ENCODE data around the gene IRGC.

The IRGC gene

DNA sequence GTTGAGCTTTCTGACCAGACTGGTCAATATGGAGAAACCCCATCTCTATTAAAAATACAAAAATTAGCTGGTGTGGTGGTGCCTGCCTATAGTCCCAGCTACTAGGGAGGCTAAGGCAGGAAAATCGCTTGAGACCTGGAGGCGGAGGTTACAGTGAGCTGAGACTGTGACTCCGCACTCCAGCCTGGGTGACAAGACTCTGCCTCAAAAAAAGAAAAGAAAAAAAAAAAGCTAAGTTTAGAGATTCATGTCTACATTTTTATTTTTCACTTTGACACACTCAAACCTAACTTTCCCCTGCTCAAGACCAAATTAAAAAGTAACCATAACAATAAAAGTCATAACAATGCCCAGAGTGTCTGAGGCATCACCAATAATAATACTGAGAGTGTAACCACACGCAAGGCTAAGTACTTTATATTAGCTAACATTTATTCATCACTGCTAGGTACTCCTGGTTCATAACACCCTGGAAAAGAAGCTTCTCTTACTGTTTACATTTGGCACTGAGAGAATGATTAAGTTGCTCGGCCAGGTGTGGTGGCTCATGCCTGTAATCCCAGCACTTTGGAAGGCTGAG, 5.7 kb downstream of the IRGC start:
- Histone ChIP-seq H3K27ac (ENCODE audit: insufficient read depth, low read depth, low read length, poor library complexity, severe bottlenecking) (no peak overlapping the region), H3K27me3 (ENCODE audit: control insufficient read depth, insufficient read depth, low read length, poor library complexity, severe bottlenecking) (no peaks in the 10 kb centered on the region), H3K4me1 (ENCODE audit: control insufficient read depth, insufficient read depth, low read length) (no peaks in the 10 kb centered on the region), H3K36me3 (ENCODE audit: control insufficient read depth, insufficient read depth, low read length) (no peaks in the 10 kb centered on the region), H3K9me3 (ENCODE audit: control insufficient read depth, low read length) (no peaks in the 10 kb centered on the region), H3K4me3 (ENCODE audit: insufficient read depth, low read depth, low read length) (no peak overlapping the region)
- WGBS, 2 experiments, result 88 to 92% methylated on average over 5 of the region's 5 CpGs

DNA sequence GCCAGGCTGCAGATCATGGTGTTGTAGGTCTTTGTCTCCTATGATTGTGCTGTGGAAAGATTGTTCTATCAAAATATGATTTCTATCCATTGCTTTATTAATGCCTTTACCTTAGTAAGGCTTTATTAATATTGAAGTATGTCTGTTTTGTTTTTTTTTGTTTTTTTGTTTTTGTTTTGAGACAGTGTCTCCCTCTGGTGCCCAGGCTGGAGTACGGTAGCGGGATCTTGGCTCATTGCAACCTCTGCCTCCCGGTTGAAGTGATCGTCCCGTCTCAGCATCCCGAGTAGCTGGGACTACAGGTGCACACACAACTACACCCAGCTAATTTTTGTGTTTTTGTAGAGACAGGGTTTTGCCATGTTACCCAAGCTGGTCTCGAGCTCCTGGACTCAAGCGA, 7.7 kb downstream of the IRGC start:
- 67 to 77% methylated on average over 8 of the region's 8 CpGs for WGBS, 2 experiments
- H3K36me3 ChIP-seq (ENCODE audit: control insufficient read depth, insufficient read depth, low read length), result no peaks in the 10 kb centered on the region
- no peak overlapping the region for H3K4me3 ChIP-seq (ENCODE audit: insufficient read depth, low read depth, low read length)
- no peaks in the 10 kb centered on the region for H3K4me1 ChIP-seq (ENCODE audit: control insufficient read depth, insufficient read depth, low read length)
- no peaks in the 10 kb centered on the region for H3K27me3 ChIP-seq (ENCODE audit: control insufficient read depth, insufficient read depth, low read length, poor library complexity, severe bottlenecking)
- no peaks in the 10 kb centered on the region for H3K9me3 ChIP-seq (ENCODE audit: control insufficient read depth, low read length)
- H3K27ac ChIP-seq (ENCODE audit: insufficient read depth, low read depth, low read length, poor library complexity, severe bottlenecking), result no peak overlapping the region

DNA sequence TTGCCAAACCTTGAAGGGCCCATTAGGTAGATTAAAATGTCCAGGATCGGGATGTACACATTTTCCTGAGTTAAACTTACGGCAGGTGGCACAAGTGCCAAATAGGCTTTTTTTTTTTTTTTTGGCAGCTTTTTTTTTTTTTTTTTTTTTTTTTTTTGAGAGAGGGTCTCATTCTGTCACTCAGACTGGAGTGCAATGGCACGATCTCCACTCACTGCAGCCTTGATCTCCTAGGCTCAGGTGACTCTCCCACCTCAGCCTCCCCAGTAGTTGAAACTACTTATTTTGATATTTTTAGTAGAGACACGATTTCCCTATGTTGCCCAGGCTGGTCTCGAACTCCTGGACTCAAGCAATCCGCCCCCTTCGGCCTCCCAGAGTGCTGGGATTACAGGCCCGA, 9.0 kb downstream of the IRGC start:
- WGBS, 2 experiments, result 87 to 89% methylated on average over 8 of the region's 8 CpGs
- Histone ChIP-seq H3K4me1 (ENCODE audit: control insufficient read depth, insufficient read depth, low read length) (no peaks in the 10 kb centered on the region), H3K36me3 (ENCODE audit: control insufficient read depth, insufficient read depth, low read length) (peaks cover 4% of the 10 kb centered on the region), H3K27me3 (ENCODE audit: control insufficient read depth, insufficient read depth, low read length, poor library complexity, severe bottlenecking) (no peaks in the 10 kb centered on the region), H3K27ac (ENCODE audit: insufficient read depth, low read depth, low read length, poor library complexity, severe bottlenecking) (no peak overlapping the region), H3K4me3 (ENCODE audit: insufficient read depth, low read depth, low read length) (no peak overlapping the region), H3K9me3 (ENCODE audit: control insufficient read depth, low read length) (no peaks in the 10 kb centered on the region)

DNA sequence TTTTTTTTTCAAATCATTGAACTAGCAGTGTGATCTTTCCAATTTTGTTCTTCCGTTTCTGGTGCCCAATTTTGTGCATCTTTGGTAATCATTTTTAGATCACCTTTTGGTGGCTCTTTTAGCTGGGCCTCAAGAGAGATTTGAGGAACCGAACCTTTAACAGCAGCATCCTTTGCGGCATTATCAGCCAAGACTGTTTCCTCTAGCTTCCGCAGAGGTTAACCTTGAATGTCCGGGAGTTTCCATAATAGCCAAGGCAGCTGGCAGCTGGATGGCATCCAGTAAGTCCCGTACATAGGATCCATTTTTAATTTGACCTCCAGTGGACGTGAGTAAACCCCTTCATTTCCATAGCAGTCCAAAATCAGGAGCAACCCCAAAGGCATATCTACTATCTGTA, 9.6 kb downstream of the IRGC start:
- peaks cover 6% of the 10 kb centered on the region for H3K36me3 ChIP-seq (ENCODE audit: control insufficient read depth, insufficient read depth, low read length)
- H3K27ac ChIP-seq (ENCODE audit: insufficient read depth, low read depth, low read length, poor library complexity, severe bottlenecking), result no peak overlapping the region
- WGBS, 2 experiments, result 94 to 95% methylated on average over 7 of the region's 7 CpGs
- H3K4me1 ChIP-seq (ENCODE audit: control insufficient read depth, insufficient read depth, low read length), result no peaks in the 10 kb centered on the region
- H3K27me3 ChIP-seq (ENCODE audit: control insufficient read depth, insufficient read depth, low read length, poor library complexity, severe bottlenecking), result no peaks in the 10 kb centered on the region
- no peak overlapping the region for H3K4me3 ChIP-seq (ENCODE audit: insufficient read depth, low read depth, low read length)
- H3K9me3 ChIP-seq (ENCODE audit: control insufficient read depth, low read length), result no peaks in the 10 kb centered on the region

DNA sequence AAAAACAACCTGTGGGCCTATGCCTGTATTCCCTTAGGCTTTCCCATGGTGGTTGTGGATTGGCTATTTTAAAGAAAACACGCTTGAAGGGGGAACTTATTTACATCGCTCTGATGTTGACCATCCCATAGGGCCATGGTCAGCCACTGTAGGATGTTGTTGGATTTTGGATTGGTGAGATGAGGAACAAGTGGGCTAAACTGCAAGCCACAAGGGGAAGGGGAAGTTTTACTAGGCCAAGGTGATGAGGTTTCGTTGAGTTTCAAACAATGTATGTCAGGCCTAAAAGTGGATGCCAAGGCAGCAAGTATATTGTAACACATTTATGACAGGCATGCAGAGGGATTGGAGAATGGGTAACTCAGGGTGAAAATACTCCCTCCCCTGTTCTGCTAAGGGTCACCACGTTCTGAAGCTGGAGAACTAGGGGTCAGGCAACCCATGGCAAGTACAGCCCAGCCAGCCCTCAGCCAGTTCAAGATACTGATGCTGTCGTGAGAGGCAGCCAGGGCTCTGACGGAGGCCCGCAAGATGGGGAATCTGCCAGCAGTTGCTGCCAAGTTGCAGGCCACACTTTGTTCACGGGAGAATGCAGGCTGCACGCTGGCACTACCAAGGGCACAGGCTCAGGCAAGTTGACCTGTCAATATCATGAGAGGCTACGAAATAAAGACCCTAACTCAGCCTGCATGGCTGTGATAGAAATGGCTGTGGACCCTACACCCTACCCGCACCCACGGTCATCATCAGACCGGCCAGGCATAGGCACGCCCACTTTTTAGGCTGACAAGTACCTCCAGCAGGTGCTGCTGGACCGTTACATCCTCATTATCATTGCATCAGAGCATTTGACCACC, 11.1 kb downstream of the IRGC start:
- Histone ChIP-seq H3K9me3 (ENCODE audit: control insufficient read depth, low read length) (no peaks in the 10 kb centered on the region), H3K36me3 (ENCODE audit: control insufficient read depth, insufficient read depth, low read length) (peaks cover 19% of the 10 kb centered on the region), H3K27ac (ENCODE audit: insufficient read depth, low read depth, low read length, poor library complexity, severe bottlenecking) (no peak overlapping the region), H3K4me1 (ENCODE audit: control insufficient read depth, insufficient read depth, low read length) (no peaks in the 10 kb centered on the region), H3K27me3 (ENCODE audit: control insufficient read depth, insufficient read depth, low read length, poor library complexity, severe bottlenecking) (no peaks in the 10 kb centered on the region), H3K4me3 (ENCODE audit: insufficient read depth, low read depth, low read length) (no peak overlapping the region)
- 90% methylated on average over 15 of the region's 15 CpGs for WGBS, 2 experiments

DNA sequence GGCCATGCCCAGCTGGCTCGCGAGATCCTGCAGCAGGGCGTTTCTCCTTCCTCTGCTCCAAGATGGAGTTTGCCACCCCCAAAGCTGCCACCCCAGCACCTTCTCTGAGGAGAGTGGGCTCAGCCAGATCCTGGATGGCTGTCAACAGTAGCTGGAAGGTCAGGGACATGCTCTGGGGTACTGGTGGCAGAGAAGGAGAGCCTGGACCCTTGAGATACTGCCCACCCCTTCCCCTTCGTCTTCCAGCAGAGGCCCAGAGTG, 11.6 kb downstream of the IRGC start:
- Histone ChIP-seq H3K9me3 (ENCODE audit: control insufficient read depth, low read length) (no peaks in the 10 kb centered on the region), H3K4me1 (ENCODE audit: control insufficient read depth, insufficient read depth, low read length) (no peaks in the 10 kb centered on the region), H3K27ac (ENCODE audit: insufficient read depth, low read depth, low read length, poor library complexity, severe bottlenecking) (no peak overlapping the region), H3K4me3 (ENCODE audit: insufficient read depth, low read depth, low read length) (no peak overlapping the region), H3K27me3 (ENCODE audit: control insufficient read depth, insufficient read depth, low read length, poor library complexity, severe bottlenecking) (no peaks in the 10 kb centered on the region), H3K36me3 (ENCODE audit: control insufficient read depth, insufficient read depth, low read length) (peaks cover 24% of the 10 kb centered on the region)
- 94 to 99% methylated on average over 4 of the region's 4 CpGs for WGBS, 2 experiments

DNA sequence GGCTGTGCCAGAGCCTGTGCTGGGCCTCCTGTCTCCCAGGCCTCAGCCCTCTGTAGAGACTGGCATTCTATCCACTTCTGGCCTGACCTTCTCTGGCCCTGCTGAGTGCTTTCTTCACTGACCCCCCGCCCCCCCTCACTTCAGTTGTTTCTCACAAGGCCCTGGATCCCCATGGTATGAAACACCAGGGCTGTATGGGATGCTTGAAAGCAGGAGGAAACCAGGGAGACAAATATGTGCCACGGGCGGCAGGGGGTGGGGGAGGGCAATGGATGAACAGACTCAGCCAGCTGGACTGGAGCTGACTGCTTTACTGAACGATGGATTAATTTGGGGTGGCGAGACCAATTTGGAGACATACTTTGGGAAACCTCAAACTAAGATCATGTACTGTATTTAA, 14.0 kb downstream of the IRGC start:
- Histone ChIP-seq H3K27me3 (ENCODE audit: control insufficient read depth, insufficient read depth, low read length, poor library complexity, severe bottlenecking) (no peaks in the 10 kb centered on the region), H3K27ac (ENCODE audit: insufficient read depth, low read depth, low read length, poor library complexity, severe bottlenecking) (no peak overlapping the region), H3K9me3 (ENCODE audit: control insufficient read depth, low read length) (no peaks in the 10 kb centered on the region), H3K4me1 (ENCODE audit: control insufficient read depth, insufficient read depth, low read length) (no peaks in the 10 kb centered on the region), H3K36me3 (ENCODE audit: control insufficient read depth, insufficient read depth, low read length) (peaks cover 33% of the 10 kb centered on the region), H3K4me3 (ENCODE audit: insufficient read depth, low read depth, low read length) (no peak overlapping the region)
- 91 to 93% methylated on average over 4 to 5 of the region's 5 CpGs for WGBS, 2 experiments

DNA sequence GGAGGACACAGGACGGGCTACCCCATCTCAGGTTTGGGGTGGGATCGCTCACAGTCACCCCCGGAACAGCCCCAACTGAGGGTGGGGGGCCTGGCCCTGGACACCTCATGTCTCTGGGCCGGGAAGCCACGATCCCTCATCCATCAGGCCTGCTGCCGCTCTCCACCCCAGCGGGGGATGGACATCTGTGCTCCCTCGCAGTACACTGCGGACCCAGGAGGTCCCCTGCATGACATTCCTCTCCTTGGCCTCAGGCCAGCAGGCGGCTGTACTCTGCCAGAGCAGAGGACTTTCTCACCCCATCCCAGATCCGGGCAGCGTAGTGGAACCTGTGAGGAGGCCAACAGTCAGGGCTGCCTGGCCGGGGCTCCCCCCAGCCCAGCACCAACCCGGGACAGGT, 15.5 kb downstream of the IRGC start:
- no peaks in the 10 kb centered on the region for H3K4me1 ChIP-seq (ENCODE audit: control insufficient read depth, insufficient read depth, low read length)
- no peak overlapping the region for H3K4me3 ChIP-seq (ENCODE audit: insufficient read depth, low read depth, low read length)
- H3K9me3 ChIP-seq (ENCODE audit: control insufficient read depth, low read length), result no peaks in the 10 kb centered on the region
- H3K36me3 ChIP-seq (ENCODE audit: control insufficient read depth, insufficient read depth, low read length), result peaks cover 33% of the 10 kb centered on the region
- no peak overlapping the region for H3K27ac ChIP-seq (ENCODE audit: insufficient read depth, low read depth, low read length, poor library complexity, severe bottlenecking)
- H3K27me3 ChIP-seq (ENCODE audit: control insufficient read depth, insufficient read depth, low read length, poor library complexity, severe bottlenecking), result no peaks in the 10 kb centered on the region
- 94% methylated on average over 14 of the region's 14 CpGs for WGBS, 2 experiments

DNA sequence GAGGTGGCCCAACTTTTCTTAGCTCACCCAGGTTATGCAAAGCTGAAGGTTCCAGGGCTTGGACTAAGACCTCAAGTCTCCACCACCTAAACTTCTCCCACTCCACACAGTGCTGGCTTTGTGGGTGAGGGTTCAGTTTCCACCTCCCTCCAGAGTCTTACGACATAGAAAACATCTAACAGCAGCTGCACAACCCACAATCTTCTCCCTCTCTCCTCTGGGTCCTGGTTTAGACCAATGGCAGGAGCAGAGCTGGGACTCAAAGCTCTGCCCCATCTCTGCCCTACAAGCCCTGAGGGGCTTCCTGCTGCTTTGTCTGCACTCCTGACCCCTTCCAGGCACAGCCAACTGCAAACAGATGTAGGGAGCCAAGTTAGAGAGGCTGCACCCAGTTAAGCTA, 16.0 kb downstream of the IRGC start:
- WGBS, 2 experiments, result 91 to 95% methylated on average over 1 of the region's 1 CpG
- no peak overlapping the region for H3K27ac ChIP-seq (ENCODE audit: insufficient read depth, low read depth, low read length, poor library complexity, severe bottlenecking)
- H3K9me3 ChIP-seq (ENCODE audit: control insufficient read depth, low read length), result no peaks in the 10 kb centered on the region
- H3K27me3 ChIP-seq (ENCODE audit: control insufficient read depth, insufficient read depth, low read length, poor library complexity, severe bottlenecking), result no peaks in the 10 kb centered on the region
- H3K4me1 ChIP-seq (ENCODE audit: control insufficient read depth, insufficient read depth, low read length), result no peaks in the 10 kb centered on the region
- H3K4me3 ChIP-seq (ENCODE audit: insufficient read depth, low read depth, low read length), result no peak overlapping the region
- H3K36me3 ChIP-seq (ENCODE audit: control insufficient read depth, insufficient read depth, low read length), result peaks cover 33% of the 10 kb centered on the region

DNA sequence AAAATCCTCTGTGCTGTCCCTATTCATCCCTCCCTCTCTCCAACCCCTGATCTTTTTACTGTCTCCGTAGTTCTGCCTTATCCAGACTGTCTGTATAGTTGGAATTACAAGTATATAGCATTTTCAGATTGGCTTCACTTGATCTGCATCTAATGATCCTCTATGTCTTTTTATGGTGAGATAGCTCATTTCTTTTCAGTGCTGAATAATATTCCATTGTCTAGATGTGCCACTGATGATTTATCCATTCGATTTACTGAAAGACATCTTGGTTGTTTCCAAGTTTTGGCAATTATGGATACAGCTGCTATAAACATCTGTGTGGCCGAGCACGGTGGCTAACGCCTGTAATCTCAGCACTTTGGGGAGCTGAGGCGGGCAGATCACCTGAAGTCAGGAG, 19.1 kb downstream of the IRGC start:
- Histone ChIP-seq H3K4me3 (ENCODE audit: insufficient read depth, low read depth, low read length) (no peak overlapping the region), H3K9me3 (ENCODE audit: control insufficient read depth, low read length) (no peaks in the 10 kb centered on the region), H3K36me3 (ENCODE audit: control insufficient read depth, insufficient read depth, low read length) (peaks cover 50% of the 10 kb centered on the region), H3K4me1 (ENCODE audit: control insufficient read depth, insufficient read depth, low read length) (no peaks in the 10 kb centered on the region), H3K27me3 (ENCODE audit: control insufficient read depth, insufficient read depth, low read length, poor library complexity, severe bottlenecking) (no peaks in the 10 kb centered on the region), H3K27ac (ENCODE audit: insufficient read depth, low read depth, low read length, poor library complexity, severe bottlenecking) (no peak overlapping the region)
- 95 to 96% methylated on average over 5 to 6 of the region's 6 CpGs for WGBS, 2 experiments

Data from ectodermal cell (in vitro differentiated cells).